Pons (tissue), 1 donor: ENCODE data around the gene HHIPL1.
A peak's percentile ranks its signal among the peaks of the same experiment; 100 is the strongest.

Experiments used
- DNase-seq: peaks from one replicate; pipeline ENCODE4 v3.0.0-alpha.2; 2016; ENCODE audit warnings: low spot score

The HHIPL1 gene

GRCh38 chr14:99644723-99645544 is at the start of gene HHIPL1:
TSS of gene HHIPL1 (plus strand) at chr14:99645129. CDS start at chr14:99645208, 79 bp downstream.
- no peak for DNase-seq

DNA sequence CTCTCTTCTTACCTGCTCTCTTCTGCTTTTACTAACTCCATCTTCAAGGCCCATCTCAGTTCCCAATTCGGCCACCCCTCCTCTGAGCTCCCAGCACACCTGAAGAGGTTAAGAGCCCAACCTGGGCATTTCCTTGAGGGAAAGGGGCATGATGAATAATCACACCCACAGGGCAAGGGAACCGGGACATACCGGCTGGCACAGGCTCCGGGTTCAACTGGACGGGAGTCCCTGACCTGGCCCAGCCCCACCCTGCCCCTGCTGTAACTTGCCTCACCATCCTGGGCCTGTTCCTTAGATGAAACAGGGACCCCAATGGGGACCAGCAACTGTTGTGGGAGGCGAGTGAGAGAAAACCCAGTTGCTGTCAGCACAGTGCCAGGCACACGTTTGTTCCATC is 49.4 kb upstream of the HHIPL1 start:
- no peak for DNase-seq

DNA sequence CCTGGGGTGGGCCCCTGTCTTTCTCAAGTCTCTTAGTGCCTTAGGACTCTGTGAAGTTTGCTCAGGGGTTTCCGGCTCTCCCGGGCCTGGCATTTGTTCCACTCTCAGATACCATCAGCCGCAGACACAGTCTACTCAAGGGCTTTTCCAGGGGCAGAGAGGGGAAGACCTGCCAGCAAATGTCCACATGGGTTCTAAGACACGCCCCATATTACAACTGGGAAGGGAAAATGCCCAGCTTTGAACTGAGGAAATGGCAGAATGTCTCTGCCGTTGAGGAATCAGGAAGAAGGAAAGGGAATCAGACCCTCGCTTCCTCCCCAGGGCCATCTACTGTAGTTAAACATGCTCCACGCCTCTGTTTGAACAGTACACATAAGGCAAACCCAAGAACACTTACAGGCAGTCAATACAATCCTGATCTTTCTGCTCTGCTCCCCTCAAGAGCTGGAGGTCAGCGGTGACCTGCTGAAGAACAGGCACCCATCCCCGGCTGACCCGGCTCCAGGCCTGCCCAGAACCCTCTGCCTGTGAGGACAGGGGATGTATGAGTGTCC is 48.8 kb upstream of the HHIPL1 start:
- no peak for DNase-seq

DNA sequence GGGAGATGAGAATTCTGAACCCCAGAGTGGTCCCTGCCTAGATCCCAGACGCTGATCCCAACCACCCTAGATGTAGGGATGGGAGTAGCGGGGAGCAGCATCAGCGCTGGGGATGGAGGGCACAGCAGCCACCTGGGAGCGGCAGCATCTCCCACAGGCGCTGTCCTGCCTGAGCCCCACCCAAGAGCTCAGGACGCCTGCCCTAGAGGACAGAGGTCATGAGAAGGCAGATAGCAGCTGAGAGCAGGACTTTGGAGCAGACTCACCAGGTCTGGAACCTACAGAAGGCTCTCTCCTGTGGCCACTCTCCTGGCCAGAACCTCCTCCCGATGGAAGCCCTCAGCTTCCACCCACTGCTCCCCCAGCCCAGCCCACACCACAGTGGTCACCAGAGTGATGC is 48.2 kb upstream of the HHIPL1 start:
- DNase-seq = no peak

DNA sequence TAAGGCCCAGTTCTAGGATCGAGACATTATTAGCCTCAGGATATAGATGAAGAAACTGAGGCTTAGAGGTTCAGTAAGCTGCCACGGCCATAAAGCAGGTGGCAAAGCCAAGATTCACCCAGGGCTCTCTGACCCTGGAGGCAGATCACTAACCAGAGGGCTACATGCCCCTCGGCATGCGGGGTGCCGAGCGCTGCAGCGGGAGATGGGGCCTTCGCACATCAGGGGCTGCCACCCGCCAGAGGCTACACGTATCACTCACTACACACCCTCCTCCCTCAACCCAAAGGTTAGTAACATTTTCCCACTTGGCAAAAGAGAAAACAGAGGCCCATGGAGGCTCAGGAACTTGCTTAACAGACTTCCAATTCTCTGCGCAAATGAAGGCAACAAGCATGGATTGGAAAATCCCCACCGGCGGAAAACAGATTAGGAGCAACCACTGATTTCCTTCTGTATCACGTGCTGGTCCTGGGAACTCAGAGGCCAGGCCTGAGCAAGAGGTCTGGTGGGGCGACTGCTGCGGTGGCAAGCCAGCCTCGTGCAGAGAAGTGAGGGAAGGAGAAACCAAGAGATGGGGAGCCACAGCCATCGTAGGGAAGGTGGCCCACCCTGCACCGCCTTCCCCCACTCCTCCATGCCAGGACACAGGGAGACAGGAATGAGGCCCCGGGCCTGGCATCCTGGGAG is 46.9 kb upstream of the HHIPL1 start:
- no peak for DNase-seq

DNA sequence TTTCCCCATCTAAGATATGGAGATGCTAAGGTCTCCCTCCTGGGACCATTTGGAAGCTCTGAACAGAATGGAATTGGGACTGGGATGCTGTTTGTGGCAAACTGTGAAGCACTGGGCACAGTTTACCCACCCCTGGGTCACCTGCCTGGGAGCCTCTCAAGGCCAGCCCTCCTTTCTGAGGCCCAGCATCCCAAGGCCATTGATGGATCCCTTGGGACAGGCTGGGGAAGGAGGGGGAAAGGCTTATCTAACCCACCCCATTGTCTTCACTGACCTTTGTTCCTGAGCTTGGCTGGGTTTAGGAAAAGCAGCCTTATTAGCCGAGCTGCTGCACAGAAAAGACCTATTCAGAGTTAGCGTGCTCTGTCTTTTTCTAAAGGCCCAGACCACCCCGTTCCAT is 46.2 kb upstream of the HHIPL1 start:
- DNase-seq = peak; percentile 88

DNA sequence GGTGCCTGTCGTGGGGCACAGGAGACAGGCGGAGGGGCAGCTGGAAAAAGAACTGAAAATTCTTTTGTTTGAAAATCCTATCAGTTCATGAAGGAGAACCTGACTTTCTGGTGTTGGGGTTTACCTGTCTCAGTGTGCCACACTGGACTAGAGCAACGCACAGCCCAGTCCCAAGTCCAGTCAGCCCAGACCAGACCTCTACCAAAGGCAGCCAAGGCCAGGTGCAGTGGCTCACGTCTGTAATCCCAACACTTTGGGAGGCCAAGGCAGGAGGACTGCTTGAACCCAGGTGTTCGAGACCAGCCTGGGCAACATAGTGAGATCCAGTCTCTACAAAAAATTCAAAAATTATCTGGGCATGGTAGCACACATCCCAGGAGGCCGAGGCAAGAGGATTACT is 45.5 kb upstream of the HHIPL1 start:
- no peak for DNase-seq

- no peak for DNase-seq
Measured at GRCh38 chr14:99600232-99600888, 44.6 kb upstream of the HHIPL1 start.

DNA sequence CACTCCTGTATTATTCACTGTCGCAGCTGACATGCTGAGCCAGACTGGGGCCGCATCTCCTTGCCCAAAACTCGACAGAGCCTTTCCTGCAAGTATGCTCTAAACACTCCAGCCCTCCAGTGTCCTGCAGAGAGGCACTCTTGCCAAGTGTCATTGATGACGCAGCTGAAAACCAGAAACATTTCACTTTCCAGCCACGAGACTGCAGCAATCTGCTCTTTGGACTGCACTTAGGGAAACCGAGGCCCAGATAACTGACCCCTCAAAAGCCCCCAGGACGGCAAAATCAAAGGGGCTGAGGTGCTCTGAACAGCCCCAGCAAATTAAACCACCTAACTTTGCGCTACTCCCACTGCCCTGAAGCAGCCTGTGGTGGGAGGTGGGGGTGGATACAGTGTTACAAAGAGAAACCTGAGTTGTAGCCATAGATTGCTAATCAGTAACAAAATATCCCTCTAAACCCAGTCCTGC is 43.5 kb upstream of the HHIPL1 start:
- peak; percentile 70 for DNase-seq

- DNase-seq = no peak
Measured at GRCh38 chr14:99602054-99602787, 42.7 kb upstream of the HHIPL1 start.

- no peak for DNase-seq
Measured at GRCh38 chr14:99602788-99603415, 42.0 kb upstream of the HHIPL1 start.

- no peak for DNase-seq
Measured at GRCh38 chr14:99603471-99604277, 41.3 kb upstream of the HHIPL1 start, which contains the start of gene CCDC85C. TSS of gene CCDC85C (minus strand) at chr14:99604207. CDS start at chr14:99603959, 248 bp downstream.

DNA sequence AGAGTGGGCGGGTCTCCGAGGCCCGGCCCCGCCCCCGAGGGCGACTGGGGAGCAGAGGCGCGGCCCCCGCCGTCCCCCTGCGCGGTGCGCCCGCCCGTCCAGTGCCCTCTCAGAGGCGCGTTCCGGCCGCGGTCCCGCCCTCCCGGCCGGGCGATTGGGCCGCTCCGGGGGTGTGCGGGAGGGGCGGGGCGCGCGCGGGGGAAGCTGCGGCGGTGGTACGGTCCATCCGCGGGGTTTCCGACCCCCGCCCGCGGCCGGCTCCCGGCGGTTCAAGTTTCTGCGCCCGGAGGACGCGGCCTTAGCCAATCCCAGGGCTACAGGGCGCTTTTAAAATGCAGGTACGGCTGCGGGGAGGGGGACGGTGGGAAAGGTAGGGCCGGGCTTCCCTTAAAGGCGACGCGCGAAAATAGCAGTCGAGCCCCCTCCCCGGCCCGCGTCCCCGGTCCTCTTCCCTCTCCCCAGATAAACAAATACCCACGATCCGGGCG is 40.6 kb upstream of the HHIPL1 start:
- peak; percentile 94 for DNase-seq

DNA sequence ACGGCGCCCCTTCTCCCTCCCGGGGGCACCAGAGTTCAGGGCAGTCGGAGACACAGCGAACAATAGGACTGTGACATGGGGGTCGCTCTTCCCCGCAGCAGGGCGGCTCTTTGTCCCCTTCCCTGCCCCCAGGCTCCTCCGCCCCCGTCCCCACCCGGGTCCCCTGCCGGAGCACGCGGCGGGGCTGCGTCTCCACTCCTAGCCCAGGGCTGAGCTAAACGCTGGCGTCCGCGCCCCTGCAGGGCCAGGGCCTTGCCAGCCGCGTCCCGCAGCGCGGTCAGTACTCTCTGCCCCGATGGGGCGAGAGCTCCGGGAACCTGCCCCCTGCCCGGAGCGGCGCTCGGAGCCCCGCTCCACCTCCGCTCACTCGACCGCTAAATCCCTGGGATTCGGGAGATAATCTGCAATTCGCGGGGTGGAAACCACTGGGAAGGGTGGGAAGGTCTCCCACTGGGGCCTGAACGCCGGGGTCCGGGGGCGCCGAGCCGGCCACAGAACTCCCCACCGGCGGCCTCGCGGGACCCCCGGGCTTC is 40.1 kb upstream of the HHIPL1 start:
- DNase-seq = no peak

GRCh38 chr14:99605299-99605961 is 39.5 kb upstream of the HHIPL1 start:
- no peak for DNase-seq

DNA sequence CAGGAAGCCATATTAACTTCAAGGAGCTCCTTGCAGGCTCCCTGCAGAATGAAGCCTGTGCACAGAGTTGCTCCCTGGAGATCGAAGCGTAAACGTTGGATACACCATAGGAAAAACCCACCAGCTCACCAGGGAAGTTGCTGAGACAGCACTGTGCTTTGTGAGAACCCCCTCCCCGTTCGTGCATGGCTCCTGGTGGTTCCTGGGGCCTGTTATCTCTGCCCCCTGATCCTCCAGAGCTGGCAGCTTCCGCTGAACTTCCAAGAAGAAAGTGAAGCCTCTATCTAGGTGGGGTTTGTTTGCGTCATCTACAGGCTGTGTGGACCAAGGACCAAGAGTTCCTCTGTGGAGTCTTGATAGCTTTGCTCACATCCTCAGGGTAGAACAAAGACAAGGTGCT is 38.6 kb upstream of the HHIPL1 start:
- DNase-seq = no peak

GRCh38 chr14:99608591-99608990 is 36.3 kb upstream of the HHIPL1 start:
- DNase-seq = no peak

GRCh38 chr14:99609245-99610170 is 35.4 kb upstream of the HHIPL1 start:
- no peak for DNase-seq
